ENCODE data around the gene PALLD.

PALLD gene

GRCh38 chr4:168811786-168812651 lies 315.2 kb downstream of the PALLD start:
- H3K9me3 ChIP-seq (ENCODE audit: control insufficient read depth, insufficient read depth, low read depth, low read length): no peaks in the 10 kb centered on the region
- ChIA-PET CTCF (interaction anchor here (0.8 to 0.9 kb wide), 2 partner anchors 10 to 227 kb away, joined by 3 to 4 read pairs; no protein-coding TSS in a partner anchor), POLR2A (interaction anchor here (0.6 kb wide), 1 partner anchor 175 kb away, joined by 3 read pairs; no protein-coding TSS in a partner anchor)
- peaks cover 10% of the 10 kb centered on the region for H3K4me1 ChIP-seq (ENCODE audit: control insufficient read depth, insufficient read depth, low read length)
- no peak for TF ChIP-seq ZBTB6 (tag by site-specific recombination; IDR thresholded peaks at IDR 0.05)
- TF ChIP-seq ZNF354C (tag by site-specific recombination; IDR thresholded peaks at IDR 0.05; ENCODE audit: borderline replicate concordance, low read depth): no peak
- no peak for TF ChIP-seq ZNF449 (tag by site-specific recombination; IDR thresholded peaks at IDR 0.05)
- no peak for TF ChIP-seq AEBP2 (tag by site-specific recombination; IDR thresholded peaks at IDR 0.05; ENCODE audit: borderline replicate concordance)
- no peak for TF ChIP-seq ZBTB20 (tag by site-specific recombination; IDR thresholded peaks at IDR 0.05)
- no peak for TF ChIP-seq EGR2 (tag by site-specific recombination; IDR thresholded peaks at IDR 0.05; ENCODE audit: low read depth)
- no peak for TF ChIP-seq ZNF239 (tag by site-specific recombination; IDR thresholded peaks at IDR 0.05)
- TF ChIP-seq OVOL3 (tag by site-specific recombination; IDR thresholded peaks at IDR 0.05): no peak
- no peak for TF ChIP-seq TRIM28 (IDR thresholded peaks at IDR 0.05; ENCODE audit: borderline replicate concordance, low read length)
- TF ChIP-seq ZNF138 (tag by site-specific recombination; IDR thresholded peaks at IDR 0.05; ENCODE audit: borderline replicate concordance): no peak
- no peak for TF ChIP-seq SP2 (tag by site-specific recombination; IDR thresholded peaks at IDR 0.05)
- TF ChIP-seq ZNF692 (tag by site-specific recombination; IDR thresholded peaks at IDR 0.05): no peak
- no peak overlapping the region for H3K4me3 ChIP-seq (ENCODE audit: low read depth, low read length)
- H3K27ac ChIP-seq (ENCODE audit: extremely low read depth, low read depth, low read length): no peak overlapping the region
- H3K36me3 ChIP-seq (ENCODE audit: control insufficient read depth in 2 of 2, insufficient read depth in 1 of 2, low read length in 2 of 2): no peaks in the 10 kb centered on the region

GRCh38 chr4:168812806-168813205 lies 316.0 kb downstream of the PALLD start:
- CTCF ChIA-PET: interaction anchor here (0.7 kb wide), 1 partner anchor 209 kb away, joined by 3 read pairs; no protein-coding TSS in a partner anchor
- H3K27ac ChIP-seq (ENCODE audit: extremely low read depth, low read depth, low read length): no peak overlapping the region
- H3K9me3 ChIP-seq (ENCODE audit: control insufficient read depth, insufficient read depth, low read depth, low read length): no peaks in the 10 kb centered on the region
- no peaks in the 10 kb centered on the region for H3K36me3 ChIP-seq (ENCODE audit: control insufficient read depth in 2 of 2, insufficient read depth in 1 of 2, low read length in 2 of 2)
- POLR2A ChIA-PET: no interaction called here
- no peak overlapping the region for H3K4me3 ChIP-seq (ENCODE audit: low read depth, low read length)
- peaks cover 15% of the 10 kb centered on the region for H3K4me1 ChIP-seq (ENCODE audit: control insufficient read depth, insufficient read depth, low read length)
- TF ChIP-seq ZNF138 (tag by site-specific recombination; IDR thresholded peaks at IDR 0.05; ENCODE audit: borderline replicate concordance) (no peak), SETDB1 (IDR thresholded peaks at IDR 0.05; ENCODE audit: insufficient read length, low read length) (no peak), ZNF558 (tag by site-specific recombination; IDR thresholded peaks at IDR 0.05) (no peak), ZNF626 (tag by site-specific recombination; IDR thresholded peaks at IDR 0.05) (no peak), ZNF544 (tag by site-specific recombination; IDR thresholded peaks at IDR 0.05) (no peak), ZNF645 (tag by site-specific recombination; IDR thresholded peaks at IDR 0.05) (no peak), HOXA7 (CRISPR knock-in tag; IDR thresholded peaks at IDR 0.05; ENCODE audit: borderline replicate concordance) (no peak), ZNF776 (tag by site-specific recombination; IDR thresholded peaks at IDR 0.05; ENCODE audit: borderline replicate concordance) (no peak), ZNF521 (tag by site-specific recombination; IDR thresholded peaks at IDR 0.05) (no peak), GLIS1 (tag by site-specific recombination; IDR thresholded peaks at IDR 0.05) (no peak), ZNF433 (tag by site-specific recombination; IDR thresholded peaks at IDR 0.05; ENCODE audit: low read depth) (no peak), ZNF114 (tag by site-specific recombination; IDR thresholded peaks at IDR 0.05) (no peak), HOXD13 (CRISPR knock-in tag; IDR thresholded peaks at IDR 0.05; ENCODE audit: borderline replicate concordance) (no peak), ZNF658 (tag by site-specific recombination; IDR thresholded peaks at IDR 0.05) (no peak), SP3 (tag by site-specific recombination; IDR thresholded peaks at IDR 0.05) (no peak), ZNF174 (tag by site-specific recombination; IDR thresholded peaks at IDR 0.05) (no peak), BCL11A (tag by site-specific recombination; IDR thresholded peaks at IDR 0.05; ENCODE audit: low read depth) (no peak), ZNF664 (tag by site-specific recombination; IDR thresholded peaks at IDR 0.05) (no peak)

All from HEK293 (cell line).